Epithelial cell of proximal tubule (primary cell): ENCODE measurements around the gene LLGL2. TPM values are rescaled to one million over a fixed set of nuclear protein-coding genes. Genes with fewer than 3 reads are reported as not detected.

Experiments used
- DNase-seq: peaks from one replicate; pipeline ENCODE4 v3.0.0-alpha.2; 2011; ENCODE audit warnings: low read depth
- H3K4me3 ChIP-seq: 2 replicates; pipeline ENCODE4 v1.5.1; 2011; ENCODE audit warnings: low read depth, mild to moderate bottlenecking, low read length
- total RNA-seq: library from RNA; depleted of rRNA; stranded (reverse); fragments of >200 nt; gene quantifications from 2 replicates; pipeline ENCODE4 v1.2.3, GENCODE V29; 2015
- TF ChIP-seq, protein P1 (sequence below): conservative IDR thresholded peaks from 2 replicates; pipeline ENCODE4 v1.5.1; 2012; ENCODE audit warnings: low read depth, mild to moderate bottlenecking, low read length

Gene LLGL2
- total RNA-seq, 1 donor from 2014 or later = 64.7 TPM

DNA sequence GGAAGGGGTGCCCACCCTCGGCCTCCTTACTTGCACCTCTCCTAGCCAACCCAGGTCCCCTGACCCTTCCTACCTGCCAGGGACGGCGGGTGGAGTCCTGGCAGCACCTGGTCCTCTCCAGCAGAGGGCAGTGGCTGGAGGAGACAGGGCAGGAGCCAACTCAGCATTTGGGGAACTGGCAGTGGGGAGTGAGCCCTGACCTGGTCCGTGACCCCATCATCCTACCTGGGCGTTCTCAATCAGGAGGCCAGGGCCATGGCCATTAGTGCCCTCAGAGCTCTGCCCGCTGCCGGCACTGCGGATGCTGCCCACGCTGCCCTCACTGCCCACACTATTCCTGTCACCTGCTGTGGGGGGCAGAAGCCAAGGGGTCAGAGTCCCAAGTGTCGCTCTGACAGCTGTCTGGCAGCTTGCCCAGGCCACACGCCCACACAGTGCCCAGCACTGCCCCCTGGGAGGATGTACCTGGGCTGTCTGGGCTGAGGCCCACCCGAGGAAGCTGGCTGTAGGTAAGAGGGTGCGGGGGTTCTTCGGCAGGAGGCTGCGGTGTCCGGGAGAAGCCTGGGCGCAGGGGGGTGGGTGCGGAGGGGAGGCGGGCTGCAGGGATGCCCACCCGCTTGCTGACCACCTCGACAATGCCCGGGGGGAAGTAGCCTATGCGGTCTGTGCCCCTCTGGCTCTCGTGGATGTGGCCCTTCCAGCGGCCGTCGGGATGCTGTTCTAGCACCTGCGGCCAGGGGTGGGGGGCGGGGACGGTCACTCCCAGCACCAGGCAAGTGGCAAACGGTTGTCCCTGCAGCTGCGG lies 20.9 kb upstream of the LLGL2 start:
- TF ChIP-seq, protein P1, sequence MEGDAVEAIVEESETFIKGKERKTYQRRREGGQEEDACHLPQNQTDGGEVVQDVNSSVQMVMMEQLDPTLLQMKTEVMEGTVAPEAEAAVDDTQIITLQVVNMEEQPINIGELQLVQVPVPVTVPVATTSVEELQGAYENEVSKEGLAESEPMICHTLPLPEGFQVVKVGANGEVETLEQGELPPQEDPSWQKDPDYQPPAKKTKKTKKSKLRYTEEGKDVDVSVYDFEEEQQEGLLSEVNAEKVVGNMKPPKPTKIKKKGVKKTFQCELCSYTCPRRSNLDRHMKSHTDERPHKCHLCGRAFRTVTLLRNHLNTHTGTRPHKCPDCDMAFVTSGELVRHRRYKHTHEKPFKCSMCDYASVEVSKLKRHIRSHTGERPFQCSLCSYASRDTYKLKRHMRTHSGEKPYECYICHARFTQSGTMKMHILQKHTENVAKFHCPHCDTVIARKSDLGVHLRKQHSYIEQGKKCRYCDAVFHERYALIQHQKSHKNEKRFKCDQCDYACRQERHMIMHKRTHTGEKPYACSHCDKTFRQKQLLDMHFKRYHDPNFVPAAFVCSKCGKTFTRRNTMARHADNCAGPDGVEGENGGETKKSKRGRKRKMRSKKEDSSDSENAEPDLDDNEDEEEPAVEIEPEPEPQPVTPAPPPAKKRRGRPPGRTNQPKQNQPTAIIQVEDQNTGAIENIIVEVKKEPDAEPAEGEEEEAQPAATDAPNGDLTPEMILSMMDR = peak; percentile 70
- no peak overlapping the region for H3K4me3 ChIP-seq
- DNase-seq = no peak

DNA sequence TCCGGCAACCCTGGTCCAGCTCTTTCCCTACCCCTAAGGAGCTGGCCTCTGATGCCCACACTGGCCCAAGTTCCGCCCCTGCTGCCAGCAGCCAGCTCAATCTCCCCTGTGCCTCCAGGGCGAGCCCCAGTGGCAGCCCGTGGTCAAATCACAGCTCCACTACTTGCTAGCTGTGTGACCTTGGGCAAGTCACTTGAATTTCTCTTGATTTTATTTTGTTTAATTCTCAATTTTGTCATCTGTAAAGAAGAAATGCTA lies 20.4 kb upstream of the LLGL2 start:
- H3K4me3 ChIP-seq = no peak overlapping the region
- TF ChIP-seq, protein P1 = no peak
- no peak for DNase-seq

DNA sequence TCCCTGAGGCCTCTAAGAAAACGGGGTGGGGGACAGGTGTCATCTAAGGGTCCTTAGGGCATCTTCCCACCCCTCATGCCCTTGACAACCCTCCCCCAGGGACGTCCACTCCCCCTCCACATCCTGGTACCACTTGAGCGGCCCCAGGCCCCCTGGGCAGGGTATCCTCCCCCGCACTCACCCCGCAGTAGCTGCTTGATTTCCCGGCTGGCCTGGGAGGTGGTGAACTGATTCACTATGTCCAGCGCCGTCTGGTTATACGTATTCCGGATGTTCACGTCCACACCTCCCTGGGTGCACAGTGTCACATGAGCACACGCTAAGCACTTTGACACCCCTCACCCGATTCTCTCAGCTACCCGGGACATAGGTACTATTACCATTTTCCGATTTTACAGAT lies 19.9 kb upstream of the LLGL2 start:
- no peak overlapping the region for H3K4me3 ChIP-seq
- DNase-seq = no peak
- TF ChIP-seq, protein P1 = no peak

DNA sequence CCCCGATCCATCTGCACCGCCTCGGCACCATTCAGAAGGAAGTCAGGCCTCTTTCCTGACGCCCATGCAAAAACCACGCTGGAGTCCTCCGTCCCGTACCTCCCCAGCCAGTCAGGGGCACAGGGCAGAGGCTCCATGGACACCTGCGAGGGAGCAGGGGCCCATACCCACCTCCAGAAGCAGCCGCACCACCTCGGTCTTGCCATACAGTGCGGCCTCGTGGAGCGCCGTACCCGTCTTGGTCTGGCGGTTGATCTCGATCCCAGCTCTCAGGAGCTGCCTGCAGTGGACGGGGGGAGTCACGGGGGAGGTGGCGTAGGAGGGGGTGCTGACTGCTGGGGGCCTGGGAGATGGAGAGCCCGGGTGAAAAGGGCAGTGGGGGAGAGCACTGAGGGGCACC lies 19.4 kb upstream of the LLGL2 start:
- no peak overlapping the region for H3K4me3 ChIP-seq
- TF ChIP-seq, protein P1 = no peak
- DNase-seq = no peak

DNA sequence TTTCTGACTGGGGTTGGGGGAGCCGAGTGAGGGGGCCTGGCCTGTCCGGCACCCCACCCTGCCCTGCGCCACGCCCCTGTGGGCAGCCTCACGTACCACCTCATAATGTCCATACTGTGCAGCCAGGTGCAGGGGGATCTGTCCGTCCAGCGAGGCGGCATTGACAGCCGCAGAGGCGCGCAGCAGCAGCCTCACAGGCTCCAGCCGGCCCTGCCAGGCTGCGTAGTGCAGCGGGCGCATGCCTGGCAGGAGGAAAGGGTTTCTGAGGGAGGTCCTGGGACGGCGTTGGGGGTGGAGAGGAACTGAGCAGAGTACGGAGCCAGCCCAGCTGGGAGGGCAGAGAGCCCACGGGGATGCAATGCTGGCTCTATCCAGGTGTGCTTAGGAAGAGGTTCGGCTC lies 18.6 kb upstream of the LLGL2 start:
- DNase-seq = no peak
- TF ChIP-seq, protein P1 = no peak
- H3K4me3 ChIP-seq = no peak overlapping the region

DNA sequence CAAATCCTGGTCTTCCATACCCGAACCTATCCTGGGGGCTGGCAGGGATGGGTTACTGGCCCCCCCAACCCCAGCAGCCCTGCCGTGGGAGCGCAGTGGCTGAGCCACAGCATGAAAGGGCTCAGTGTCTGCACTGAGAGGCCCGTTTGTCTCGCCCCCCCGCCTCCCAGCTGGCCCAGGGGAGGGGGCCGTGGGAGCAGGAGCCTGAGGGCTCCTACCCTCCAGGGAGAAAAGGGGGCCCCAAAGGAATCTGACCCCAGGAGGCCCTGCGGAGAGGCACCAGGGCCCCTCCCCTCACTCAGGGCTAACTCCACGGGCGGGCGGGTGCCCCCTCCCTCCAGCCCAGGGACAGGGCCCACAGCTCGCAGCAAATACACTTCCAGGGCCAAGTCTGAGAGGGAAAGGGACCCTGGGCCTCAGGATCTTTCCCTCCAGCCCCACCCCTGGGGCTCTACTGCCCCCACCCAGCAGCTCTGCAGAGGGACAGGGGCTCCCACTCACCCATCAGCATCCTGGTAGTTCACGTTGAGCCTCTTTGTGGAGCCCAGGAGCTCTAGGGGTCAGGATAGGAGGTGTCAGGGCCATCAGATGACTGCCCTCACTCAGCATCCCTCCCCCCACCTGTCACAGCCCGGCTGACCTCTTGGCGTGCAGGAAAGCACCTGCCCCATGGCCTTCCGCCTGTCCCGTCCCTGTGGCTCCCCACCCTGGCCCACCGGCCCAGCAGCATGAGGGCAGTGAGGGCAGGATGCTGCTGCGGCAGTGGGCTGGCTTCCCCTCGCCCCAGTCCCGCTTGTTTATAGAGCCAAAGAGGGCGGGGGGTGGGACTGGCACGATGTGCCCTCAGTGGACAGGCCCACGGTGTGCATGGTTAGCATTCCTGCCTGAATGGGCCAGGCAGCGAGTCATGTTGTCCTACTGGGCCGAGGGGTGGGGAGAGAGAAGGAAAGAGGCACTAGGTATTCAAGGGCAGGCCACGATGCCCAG lies 17.5 kb upstream of the LLGL2 start:
- DNase-seq = no peak
- TF ChIP-seq, protein P1 = no peak
- H3K4me3 ChIP-seq = no peak overlapping the region
